H1 (cell line): ENCODE measurements around the gene SLC1A5. TPM values are rescaled to one million over a fixed set of nuclear protein-coding genes. Genes with fewer than 3 reads are reported as not detected.

ENCODE experiments used
- CTCF ChIA-PET: fragments of 300-600 bp; sonication (Branson Sonifier 250); formaldehyde crosslinking; loops from one replicate; lab custom pipeline; 2021; ENCODE audit not compliant: partially characterized antibody; lab: Charles Lee
- POLR2A ChIA-PET: fragments of 300-600 bp; sonication (Branson Sonifier 250); formaldehyde crosslinking; loops from one replicate; lab custom pipeline; 2021; ENCODE audit warnings: inconsistent platforms; ENCODE audit not compliant: partially characterized antibody; lab: Charles Lee
- DNase-seq, 2 experiments: peaks; one replicate each; pipeline versions ENCODE4 v3.0.0 to v3.0.0-alpha.2; 2010 to 2022; ENCODE audit warnings: low spot score in 2 of 2, low read depth in 1 of 2, mixed read lengths in 1 of 2
- FAIRE-seq: peaks from 2 replicates; lab custom pipeline; 2011; peaks lifted over from hg19 to GRCh38; lab: Jason Lieb, UNC
- H2AFZ ChIP-seq: 2 replicates; pipeline ENCODE4 v1.8.1; 2012; ENCODE audit warnings: low read length, inconsistent platforms
- H2AK5ac ChIP-seq: 2 replicates; pipeline ENCODE4 v1.6.1; 2013; ENCODE audit warnings: low read depth, low read length
- H2BK120ac ChIP-seq: replicated peaks from 2 replicates; pipeline ENCODE3; 2013; ENCODE audit warnings: low read depth, low read length, inconsistent platforms
- H2BK12ac ChIP-seq: 2 replicates; pipeline ENCODE4 v1.6.1; 2013; ENCODE audit warnings: low read depth, low read length
- H2BK15ac ChIP-seq: 2 replicates; pipeline ENCODE4 v1.6.1; 2013; ENCODE audit warnings: low read length
- H2BK20ac ChIP-seq: 2 replicates; pipeline ENCODE4 v1.6.1; 2013; ENCODE audit warnings: low read length
- H2BK5ac ChIP-seq: 2 replicates; pipeline ENCODE4 v1.6.1; 2013; ENCODE audit warnings: low read depth, low read length
- H3K14ac ChIP-seq: 2 replicates; pipeline ENCODE4 v1.6.1; 2013; ENCODE audit warnings: inconsistent platforms; ENCODE audit not compliant: insufficient read length
- H3K18ac ChIP-seq: 2 replicates; pipeline ENCODE4 v1.6.1; 2013; ENCODE audit warnings: low read length; ENCODE audit errors: extremely low read depth
- H3K23ac ChIP-seq: 2 replicates; pipeline ENCODE4 v1.6.1; 2013; ENCODE audit warnings: inconsistent platforms; ENCODE audit not compliant: insufficient read length
- H3K23me2 ChIP-seq: 2 replicates; pipeline ENCODE4 v1.6.1; 2013; ENCODE audit warnings: low read depth, low read length
- H3K27ac ChIP-seq: 2 replicates; pipeline ENCODE4 v1.6.1; 2011; ENCODE audit warnings: low read depth, low read length, inconsistent platforms
- H3K27me3 ChIP-seq, 4 experiments: replicated peaks in 1 of 4; 1 replicate in 1 of 4; 2 replicates in 3 of 4; pipeline versions ENCODE4 v1.6.1 to v1.8.1; 2011 to 2013; ENCODE audit warnings: low read length in 3 of 4, mild to moderate bottlenecking in 3 of 4, inconsistent platforms in 2 of 4, mixed read lengths in 2 of 4, moderate library complexity in 1 of 4; ENCODE audit not compliant: control insufficient read depth in 3 of 4, insufficient read depth in 3 of 4; ENCODE audit errors: extremely low read depth in 1 of 4
- H3K36me3 ChIP-seq, 4 experiments: 2 replicates each; pipeline versions ENCODE4 v1.6.1 to v1.8.1; 2011 to 2013; ENCODE audit warnings: mild to moderate bottlenecking in 4 of 4, low read length in 3 of 4, moderate library complexity in 2 of 4, control low read depth in 1 of 4, inconsistent platforms in 1 of 4; ENCODE audit not compliant: insufficient read depth in 4 of 4, control insufficient read depth in 2 of 4
- H3K4ac ChIP-seq: replicated peaks from 2 replicates; pipeline ENCODE3; 2013; ENCODE audit warnings: low read length, low read depth, mixed read lengths, inconsistent platforms; ENCODE audit not compliant: insufficient read length
- H3K4me1 ChIP-seq, 4 experiments: replicated peaks in 1 of 4; 1 replicate in 1 of 4; 2 replicates in 3 of 4; pipeline versions ENCODE4 v1.6.1 to v1.8.1; 2011 to 2013; ENCODE audit warnings: low read length in 3 of 4, inconsistent platforms in 2 of 4, mixed read lengths in 1 of 4; ENCODE audit not compliant: insufficient read depth in 4 of 4, control insufficient read depth in 3 of 4
- H3K4me2 ChIP-seq, 2 experiments: 2 replicates each; pipeline versions ENCODE4 v1.6.1 to v1.8.1; 2011 to 2013; ENCODE audit warnings: low read depth in 2 of 2, low read length in 2 of 2, control low read depth in 1 of 2, inconsistent platforms in 1 of 2, mild to moderate bottlenecking in 1 of 2; ENCODE audit not compliant: insufficient read depth in 1 of 2
- H3K4me3 ChIP-seq, 4 experiments: fragments of 200-600, 300-600 bp in 1 of 4; sonication (generic), shearing (Covaris generic), sonication (Bioruptor Twin) in 1 of 4; 2 replicates each; pipeline versions ENCODE4 v1.5.1 to v1.8.1; 2011 to 2016; ENCODE audit warnings: low read length in 4 of 4, low read depth in 3 of 4, control low read depth in 2 of 4, inconsistent platforms in 2 of 4, mild to moderate bottlenecking in 2 of 4, mixed read lengths in 1 of 4, moderate library complexity in 1 of 4; ENCODE audit not compliant: insufficient read depth in 2 of 4; ENCODE audit errors: extremely low read depth in 1 of 4
- H3K56ac ChIP-seq: replicated peaks from 2 replicates; pipeline ENCODE3; 2013; ENCODE audit warnings: low read depth, mild to moderate bottlenecking, mixed read lengths, low read length, inconsistent platforms; ENCODE audit not compliant: insufficient read length
- H3K79me1 ChIP-seq: 2 replicates; pipeline ENCODE4 v1.6.1; 2013; ENCODE audit warnings: low read depth, low read length, control low read depth
- H3K79me2 ChIP-seq, 2 experiments: 2 replicates each; pipeline versions ENCODE4 v1.6.1 to v1.8.1; 2012 to 2013; ENCODE audit warnings: low read length in 2 of 2, mild to moderate bottlenecking in 2 of 2, inconsistent platforms in 1 of 2; ENCODE audit not compliant: insufficient read depth in 2 of 2, control insufficient read depth in 1 of 2
- H3K9ac ChIP-seq, 4 experiments: replicated peaks in 1 of 4; 1 replicate in 1 of 4; 2 replicates in 3 of 4; pipeline versions ENCODE4 v1.6.1 to v1.8.1; 2011 to 2013; ENCODE audit warnings: low read depth in 3 of 4, low read length in 3 of 4, control low read depth in 2 of 4, mild to moderate bottlenecking in 2 of 4, moderate library complexity in 2 of 4, inconsistent platforms in 1 of 4; ENCODE audit errors: extremely low read depth in 1 of 4
- H3K9me3 ChIP-seq, 2 experiments: 2 replicates each; pipeline versions ENCODE4 v1.6.1 to v1.8.1; 2012 to 2013; ENCODE audit warnings: mild to moderate bottlenecking in 2 of 2, moderate library complexity in 2 of 2, control low read depth in 1 of 2, inconsistent platforms in 1 of 2, low read depth in 1 of 2, low read length in 1 of 2, mixed read lengths in 1 of 2; ENCODE audit not compliant: insufficient read depth in 2 of 2
- H4K20me1 ChIP-seq, 2 experiments: replicated peaks in 1 of 2; 2 replicates each; pipeline versions ENCODE3 to v1.8.1; 2011 to 2013; ENCODE audit warnings: inconsistent platforms in 2 of 2, low read length in 2 of 2, mild to moderate bottlenecking in 1 of 2; ENCODE audit not compliant: insufficient read depth in 2 of 2, control insufficient read depth in 1 of 2
- H4K5ac ChIP-seq: 2 replicates; pipeline ENCODE4 v1.6.1; 2013; ENCODE audit warnings: low read length, low read depth, mixed read lengths, inconsistent platforms; ENCODE audit not compliant: insufficient read length
- H4K8ac ChIP-seq: 2 replicates; pipeline ENCODE4 v1.8.0; 2013; ENCODE audit warnings: mild to moderate bottlenecking, moderate library complexity, low read length, inconsistent platforms; ENCODE audit not compliant: insufficient read depth; ENCODE audit errors: extremely low read depth
- H4K91ac ChIP-seq: replicated peaks from 2 replicates; pipeline ENCODE3; 2013; ENCODE audit warnings: low read length, mixed read lengths, inconsistent platforms; ENCODE audit not compliant: insufficient read length
- ATF3 ChIP-seq: IDR thresholded peaks from 2 replicates; pipeline ENCODE4 v1.6.1; 2011; ENCODE audit warnings: low read depth, mild to moderate bottlenecking, low read length; ENCODE audit not compliant: insufficient read depth
- BRCA1 ChIP-seq: IDR thresholded peaks from 2 replicates; pipeline ENCODE4 v1.6.1; 2012; ENCODE audit warnings: low read depth, low read length, improper control_type of control experiment
- CBX5 ChIP-seq: fragments of 300-800, 300-1000 bp; sonication (generic); IDR thresholded peaks from 2 replicates; pipeline ENCODE4 v1.7.1; 2016; ENCODE audit warnings: antibody characterized with exemption, low read length, low read depth
- CTCF ChIP-seq, 3 experiments: IDR thresholded peaks; 1 replicate in 2 of 3; 2 replicates in 1 of 3; pipeline versions ENCODE4 v1.5.1 to v1.6.1; 2011; ENCODE audit warnings: low read length in 3 of 3, mild to moderate bottlenecking in 3 of 3, inconsistent platforms in 2 of 3, low read depth in 1 of 3, moderate library complexity in 1 of 3; ENCODE audit not compliant: insufficient read depth in 1 of 3; ENCODE audit errors: control extremely low read depth in 1 of 3
- JUN ChIP-seq: IDR thresholded peaks from 2 replicates; pipeline ENCODE4 v1.6.1; 2011; ENCODE audit warnings: low read depth, mild to moderate bottlenecking, improper control_type of control experiment, low read length
- JUND ChIP-seq: IDR thresholded peaks from 2 replicates; pipeline ENCODE4 v1.6.1; 2011; ENCODE audit warnings: mild to moderate bottlenecking, improper control_type of control experiment, low read length
- POLR2A ChIP-seq, 2 experiments: IDR thresholded peaks; 1 replicate in 1 of 2; 2 replicates in 1 of 2; pipeline ENCODE4 v1.6.1; 2011; ENCODE audit warnings: low read depth in 2 of 2, low read length in 2 of 2, mild to moderate bottlenecking in 2 of 2; ENCODE audit errors: control extremely low read depth in 1 of 2
- POLR2AphosphoS5 ChIP-seq: IDR thresholded peaks from 2 replicates; pipeline ENCODE4 v1.6.1; 2011; ENCODE audit warnings: low read depth, low read length
- SIRT6 ChIP-seq: IDR thresholded peaks from one replicate; pipeline ENCODE4 v1.7.1; 2012; ENCODE audit warnings: low read length, inconsistent platforms
- SIX5 ChIP-seq: IDR thresholded peaks from 2 replicates; pipeline ENCODE4 v1.6.1; 2011; ENCODE audit warnings: mild to moderate bottlenecking, low read depth, low read length
- WGBS, 2 experiments: shearing (Covaris generic) in 1 of 2; methylation state at CpG; one replicate each; pipeline versions ENCODE4 v1.1.6 to v1.1.7; 2013 to 2015; ENCODE audit warnings: low lambda C conversion rate in 2 of 2, mixed read lengths in 2 of 2, inconsistent platforms in 1 of 2, low coverage in 1 of 2, missing lambda C conversion rate in 1 of 2; ENCODE audit not compliant: insufficient replicate concordance in 2 of 2, insufficient coverage in 1 of 2, insufficient read length in 1 of 2; ENCODE audit errors: extremely low coverage in 1 of 2, missing lambda C conversion rate in 1 of 2; 5-methylcytosine and 5-hydroxymethylcytosine counted together
- polyA plus RNA-seq, 7 experiments: library from polyadenylated mRNA; depleted of rRNA in 3 of 7; stranded (reverse) in 5 of 7; unstranded in 2 of 7; fragments of >200 nt in 5 of 7; fragments of 200-250 nt in 2 of 7; gene quantifications; 1 replicate in 5 of 7; 2 replicates in 1 of 7; 4 replicates in 1 of 7; pipeline versions ENCODE4 v1.2.1 to v1.2.3, GENCODE V29; 2011 to 2013; ENCODE audit warnings: missing spikeins in 2 of 7, mixed read lengths in 2 of 7
- total RNA-seq: library from RNA; stranded (reverse); fragmentation: NEBNext Ultra II Directional; extraction: Animal tissue kit (Norgen Biotek cat#: 25700); gene quantifications from 2 replicates; pipeline ENCODE4 v1.2.1, GENCODE V29; 2021

The SLC1A5 gene
- total and polyA plus RNA-seq, 2 of the 8 experiments (the other 6 are each of a cell fraction or from before 2014, with no cell fraction given): 291 to 351 TPM

- Histone ChIP-seq H3K23me2 (peaks cover 1% of the 10 kb centered on the region; the same call in 1 of the 2 replicates), H3K9ac (no peak overlapping the region), H2AK5ac (no peak overlapping the region), H2BK120ac (no peak overlapping the region), H3K27ac (no peak overlapping the region), H3K79me1 (no peaks in the 10 kb centered on the region), H3K56ac (no peak overlapping the region), H3K18ac (no peak overlapping the region), H2BK12ac (no peak overlapping the region), H3K36me3 (no peaks in the 10 kb centered on the region), H3K4me3 (no peak overlapping the region), H3K9me3 (no peaks in the 10 kb centered on the region), H3K27me3 (no peaks in the 10 kb centered on the region), H2BK20ac (no peak overlapping the region), H3K23ac (no peak overlapping the region), H2AFZ (no peak overlapping the region), H4K20me1 (no peaks in the 10 kb centered on the region), H4K5ac (no peak overlapping the region), H3K4me1 (peaks cover 0 to 2% (median 0%) of the 10 kb centered on the region in 4 experiments; a peak in 1 of 7 replicates), H3K79me2 (no peaks in the 10 kb centered on the region), H2BK15ac (0 out of 2 replicates have a peak overlapping the region, but pooled peaks have one; percentile 40), H3K4me2 (no peak overlapping the region), H2BK5ac (no peak overlapping the region), H3K14ac (no peak overlapping the region), H3K4ac (no peak overlapping the region), H4K8ac (no peak overlapping the region), H4K91ac (no peak overlapping the region)
- DNase-seq (no peak), FAIRE-seq (no peak)
- WGBS, 2 experiments: 92% methylated on average over 20 of the region's 21 CpGs; no CpG with 5 or more reads in 1 of the 2 experiments
- ChIA-PET POLR2A (interaction anchor here (1.4 to 8.3 kb wide), 3 partner anchors 15 to 52 kb away, joined by 3 to 68 read pairs (median 3); partner anchors contain the start of gene SLC1A5), CTCF (interaction anchor here (1.1 to 2.1 kb wide), 4 partner anchors 15 to 71 kb away, joined by 3 to 7 read pairs (median 4); no protein-coding TSS in a partner anchor)
- TF ChIP-seq CBX5: no peak
- TF ChIP-seq POLR2AphosphoS5: no peak
- no peak for TF ChIP-seq SIX5
- no peak for TF ChIP-seq CTCF (IDR thresholded peaks at IDR 0.05; ENCODE audit: control extremely low read depth in 1 of 3, insufficient read depth in 1 of 3, low read depth in 1 of 3, low read length in 3 of 3)
- TF ChIP-seq JUN: no peak
- TF ChIP-seq ATF3: no peak
- no peak for TF ChIP-seq POLR2A (IDR thresholded peaks at IDR 0.05; ENCODE audit: control extremely low read depth in 1 of 2, low read depth in 2 of 2, low read length in 2 of 2)
- no peak for TF ChIP-seq JUND
- no peak for TF ChIP-seq SIRT6
- TF ChIP-seq BRCA1: no peak
Observed at GRCh38 chr19:46824890-46825730, 36.7 kb upstream of the SLC1A5 start.
